HG02981 (cell line): Measurements from ENCODE around the gene FIGLA.
"Not testable (repeated sequence)": the region's sequence is repeated elsewhere in the genome, so short reads cannot be mapped to it uniquely, and the experiment has no call there.

Experiments
- ATAC-seq: cut with Tn5 transposase; IDR thresholded peaks from one replicate; pipeline ENCODE4 v1.9.1; 2021; ENCODE audit warnings: mild to moderate bottlenecking, moderate library complexity; ENCODE audit not compliant: unreplicated experiment

Gene FIGLA

DNA sequence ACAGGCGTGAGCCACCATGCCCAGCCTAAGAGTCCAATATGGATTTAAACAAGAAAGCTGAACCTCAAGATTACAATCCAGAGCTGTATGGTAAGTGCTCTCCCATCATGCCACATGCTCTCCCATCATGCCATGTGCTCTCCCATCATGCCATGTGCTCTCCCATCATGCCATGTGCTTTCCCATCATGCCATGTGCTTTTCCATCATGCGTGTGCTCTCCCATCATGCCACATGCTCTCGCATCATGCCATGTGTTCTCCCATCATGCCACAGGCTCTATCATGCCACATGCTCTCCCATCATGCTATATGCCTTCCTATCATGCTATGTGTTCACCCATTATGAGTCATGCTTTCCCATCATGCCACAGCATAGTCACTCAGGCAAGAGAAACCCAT, 43.2 kb downstream of the FIGLA start:
- no peak for ATAC-seq

DNA sequence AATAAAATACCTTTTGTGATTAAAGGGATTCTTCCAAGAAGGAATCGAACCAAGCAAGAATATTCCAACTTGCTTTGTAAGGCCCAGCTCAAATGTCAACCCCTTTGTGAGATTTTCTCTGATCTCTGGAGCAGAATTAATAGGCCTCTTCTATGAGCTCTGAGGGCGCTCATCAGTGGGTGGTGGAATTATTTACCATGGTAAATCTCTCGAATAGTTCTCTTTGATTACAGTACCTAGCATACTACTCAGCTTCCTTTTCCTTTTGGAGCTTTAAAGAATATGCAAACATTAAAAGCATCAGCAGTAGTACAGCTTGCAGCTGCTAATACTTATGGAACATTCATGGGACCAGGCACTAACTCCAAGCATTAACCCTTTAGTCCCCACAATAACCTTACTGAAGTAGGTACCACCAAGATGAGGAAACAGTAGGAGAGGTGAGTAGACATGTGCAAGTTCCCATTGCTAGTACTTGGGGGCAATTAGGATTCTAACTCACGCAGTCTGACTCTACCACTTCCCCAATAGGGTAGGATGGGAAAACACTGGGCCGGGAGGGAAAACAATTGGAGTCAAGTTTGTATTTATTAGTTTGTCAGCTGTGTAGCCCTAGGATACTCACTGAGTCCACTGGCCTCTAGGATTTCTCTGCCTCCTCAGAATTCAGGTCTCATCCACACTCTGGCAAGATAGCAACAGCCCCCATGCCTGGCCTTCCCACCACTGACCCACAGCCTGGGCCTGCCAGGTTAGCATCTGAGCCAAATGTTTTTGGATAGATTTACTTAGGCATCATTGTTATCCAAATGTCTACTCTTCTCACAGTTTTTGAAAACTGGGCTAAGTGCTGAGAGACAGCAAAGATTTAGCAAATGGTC, 44.1 kb downstream of the FIGLA start:
- ATAC-seq: no peak

DNA sequence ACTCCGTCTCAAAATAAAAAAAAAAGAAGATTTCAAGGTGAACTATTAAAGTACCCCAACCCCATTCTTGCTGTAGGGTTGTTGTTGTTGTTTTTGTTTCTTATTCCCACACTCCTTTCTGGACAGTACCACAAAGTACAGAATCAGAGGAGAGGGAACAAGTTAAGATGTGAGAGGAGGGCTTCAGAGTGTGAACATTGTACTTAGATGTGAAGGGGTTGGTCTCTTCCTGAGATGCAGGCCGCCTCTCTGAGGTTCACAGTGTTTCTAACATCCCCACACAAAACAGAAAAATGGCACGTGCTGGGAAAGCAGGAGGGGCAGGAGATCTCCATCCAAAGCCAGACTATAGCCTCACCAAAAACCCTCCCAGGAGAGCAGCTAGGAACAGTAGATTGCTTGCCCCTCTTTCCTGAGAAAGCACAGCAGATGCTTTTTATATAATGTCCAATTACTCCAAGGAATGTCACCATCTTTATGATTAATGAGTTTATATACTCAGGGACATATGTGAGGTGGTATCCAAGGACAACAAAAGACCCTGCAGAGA, 45.1 kb downstream of the FIGLA start:
- no peak for ATAC-seq

DNA sequence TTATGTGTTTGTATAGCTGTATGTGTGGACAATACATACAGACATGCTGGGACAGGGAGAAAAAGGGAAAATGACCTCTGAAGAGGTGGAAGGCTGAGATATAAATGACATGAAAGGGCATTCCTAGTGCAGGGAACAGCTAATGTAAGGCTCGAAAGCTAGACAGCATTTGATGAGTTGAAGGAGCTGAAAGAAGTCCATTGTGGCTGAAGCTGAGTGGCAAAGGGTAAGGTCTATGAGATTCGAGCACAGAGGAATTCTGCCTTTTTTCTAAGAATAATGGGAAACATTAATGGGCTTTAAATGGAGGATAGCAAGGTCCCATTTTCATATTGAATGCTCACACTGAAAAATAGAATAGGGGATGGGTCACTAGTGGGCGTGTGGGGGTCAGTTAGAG, 46.0 kb downstream of the FIGLA start:
- no peak for ATAC-seq

DNA sequence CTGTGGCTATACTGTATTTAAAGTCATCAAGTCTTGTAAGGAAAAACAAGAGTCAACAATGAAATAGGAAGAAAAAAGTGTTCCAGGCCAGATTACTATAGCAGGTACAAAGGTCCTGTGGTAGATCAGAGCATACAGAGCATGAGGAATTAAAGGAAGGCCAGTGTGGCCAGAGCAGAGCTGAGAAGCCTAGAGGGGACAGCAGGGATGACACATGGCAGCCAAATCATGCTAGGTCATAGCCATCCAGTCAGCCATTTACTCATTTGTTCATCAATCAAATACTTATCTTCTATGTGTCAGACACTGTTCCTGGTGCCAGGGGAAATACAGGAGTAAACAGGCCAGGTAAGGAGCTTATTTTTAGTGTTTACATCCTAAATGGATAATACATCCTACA, 46.8 kb downstream of the FIGLA start:
- no peak for ATAC-seq

DNA sequence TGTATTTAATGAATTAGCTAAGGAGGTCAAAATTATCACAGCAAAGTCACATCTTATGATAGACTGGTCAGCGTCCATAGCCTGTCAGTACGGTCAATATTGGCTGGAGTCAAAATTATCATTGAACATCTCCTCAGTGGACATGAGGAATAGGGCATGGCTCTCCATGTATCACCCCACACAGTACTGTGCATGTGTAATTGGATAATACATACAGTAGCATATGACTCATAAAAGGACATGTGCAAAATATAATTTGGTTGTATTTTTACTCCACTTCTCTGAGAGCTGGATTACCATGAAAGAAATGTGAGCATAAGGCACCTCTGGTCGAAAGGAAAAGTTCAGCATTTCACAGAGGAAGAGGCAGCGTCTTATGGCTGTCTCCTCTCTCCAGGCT, 47.4 kb downstream of the FIGLA start:
- no peak for ATAC-seq

DNA sequence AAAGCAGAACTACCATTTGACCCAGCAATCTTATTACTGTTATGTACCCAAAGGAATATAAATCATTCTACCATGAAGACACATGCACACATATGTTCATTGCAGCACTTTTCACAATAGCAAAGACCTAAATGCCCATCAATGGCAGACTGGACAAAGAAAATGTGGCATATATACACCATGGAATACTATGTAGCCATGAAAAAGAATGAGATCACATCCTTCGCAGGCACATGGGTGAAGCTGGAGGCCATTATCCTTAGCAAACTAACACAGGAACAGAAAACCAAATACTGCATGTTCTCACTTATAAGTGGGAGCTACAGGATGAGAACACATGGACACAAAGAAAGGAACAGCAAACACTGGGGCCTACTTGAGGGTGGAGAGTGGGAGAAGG, 51.0 kb downstream of the FIGLA start:
- not testable (repeated sequence) for ATAC-seq

DNA sequence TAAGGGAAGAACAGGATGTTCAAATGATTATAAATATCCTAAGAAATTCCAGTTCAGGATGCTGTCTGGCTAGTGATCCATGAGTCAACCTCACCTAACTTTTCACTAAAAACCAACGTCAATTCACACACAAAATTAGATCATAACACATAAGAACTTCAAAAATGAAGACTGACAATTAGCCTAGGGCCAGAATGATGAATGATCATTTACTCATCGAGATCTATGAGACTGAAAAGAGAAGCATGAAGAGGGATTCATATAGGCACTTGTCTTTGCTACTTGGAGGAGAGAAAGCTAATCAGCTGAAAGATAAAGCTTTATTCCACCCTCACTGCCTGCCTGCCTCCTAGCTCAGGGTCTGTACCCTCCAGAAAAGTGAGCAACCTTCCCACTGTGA, 52.3 kb downstream of the FIGLA start:
- ATAC-seq: no peak

DNA sequence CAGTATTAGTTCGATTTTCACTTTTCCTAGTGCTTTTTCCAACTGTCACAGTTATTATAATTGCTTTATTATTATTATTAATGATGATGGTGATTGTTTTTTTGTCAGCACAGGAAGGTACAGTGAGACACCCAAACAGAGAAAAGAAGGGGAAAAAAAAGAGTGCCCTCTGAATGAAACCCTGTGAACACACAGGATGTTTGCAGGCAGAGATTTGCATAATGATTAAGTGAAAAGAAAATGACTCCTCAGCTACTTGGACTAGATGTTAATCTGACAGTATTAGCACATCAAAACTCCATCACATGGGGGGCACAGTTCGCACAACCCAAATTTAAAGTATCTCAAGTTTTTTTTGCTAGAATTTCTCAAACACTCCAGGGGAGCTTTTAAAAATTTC, 55.4 kb downstream of the FIGLA start:
- no peak for ATAC-seq

DNA sequence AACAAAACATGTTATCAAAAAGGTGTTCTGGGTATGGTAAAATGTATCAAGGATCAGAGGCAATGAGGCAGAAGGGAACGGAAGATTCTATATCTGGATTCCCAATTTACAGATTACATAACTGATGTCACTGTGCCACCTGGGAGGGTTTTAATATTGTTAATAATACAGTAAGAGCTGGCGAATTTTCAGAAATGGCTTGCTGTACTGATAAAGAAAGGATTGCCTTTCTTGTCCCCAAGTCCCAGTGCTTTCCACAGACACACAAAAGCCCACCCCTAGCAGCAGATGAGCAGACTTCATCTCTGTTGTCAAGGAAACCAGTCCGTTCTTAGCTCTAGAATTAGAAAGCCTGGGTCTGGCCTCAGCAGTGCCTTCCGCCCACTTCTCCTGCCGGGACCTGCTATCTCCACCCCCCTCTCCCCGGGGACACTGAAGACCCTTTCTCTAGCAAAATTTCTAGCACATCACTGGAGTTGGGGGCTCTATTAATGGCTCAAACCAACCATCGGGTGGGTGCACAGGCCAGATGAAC, 56.7 kb downstream of the FIGLA start:
- ATAC-seq: no peak

DNA sequence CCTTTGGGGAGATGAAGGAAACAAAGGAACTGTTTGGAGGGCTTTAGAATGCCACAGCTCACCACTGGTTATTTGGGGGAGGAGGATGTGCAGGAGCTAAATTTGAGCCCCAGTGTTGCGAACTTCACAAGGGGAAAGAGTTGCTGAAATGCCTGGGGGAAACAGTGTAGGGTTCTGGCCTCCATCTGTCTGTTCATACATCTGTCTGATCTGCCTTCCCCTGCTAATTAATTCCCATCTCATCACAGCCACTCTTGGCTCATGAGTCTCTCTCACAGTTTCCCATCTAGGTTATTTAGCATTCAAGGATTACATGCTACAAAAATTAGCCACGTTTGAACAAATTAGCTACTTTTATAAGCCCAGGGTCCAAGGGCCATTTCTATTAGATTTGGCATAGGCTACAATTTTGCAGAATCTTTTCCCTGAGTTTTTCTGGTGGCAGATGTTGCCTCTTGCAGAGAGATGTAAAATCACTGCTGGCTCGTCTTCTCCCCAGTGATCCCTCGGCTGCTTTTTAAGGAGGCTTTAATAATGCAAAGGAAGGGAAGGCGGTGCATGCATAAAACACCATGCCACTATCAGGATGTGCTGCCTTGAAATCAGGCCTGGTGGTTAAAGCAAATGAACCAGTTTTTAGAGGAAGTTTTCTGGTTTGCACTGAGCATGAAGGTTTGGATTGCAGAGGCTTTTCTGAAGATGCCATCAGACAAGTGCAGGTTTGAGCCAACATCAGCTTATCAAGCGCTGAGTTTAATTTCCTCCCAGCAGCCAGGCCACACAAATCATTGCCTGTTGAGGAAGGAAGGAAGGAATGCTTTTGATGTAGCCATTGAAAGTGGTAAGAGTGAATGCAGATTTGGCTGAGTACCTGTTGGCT, 57.4 kb downstream of the FIGLA start:
- no peak for ATAC-seq

DNA sequence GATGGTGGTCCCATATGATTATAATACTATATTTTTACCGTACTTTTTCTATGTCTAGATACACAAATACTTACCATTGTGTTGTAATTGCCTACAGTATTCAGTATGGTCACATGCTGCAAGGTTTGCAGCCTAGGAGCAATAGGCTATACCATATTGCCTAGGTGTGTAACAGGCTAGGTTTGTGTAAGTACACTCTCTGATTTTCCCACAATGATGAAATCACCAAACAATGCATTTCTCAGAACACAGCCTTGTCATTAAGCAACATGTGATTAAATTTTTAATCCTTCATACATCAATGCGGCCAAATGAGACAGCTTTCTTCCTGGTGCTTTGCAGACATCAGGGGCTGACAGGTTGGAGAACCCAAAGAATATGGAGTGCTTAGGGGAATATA, 59.7 kb downstream of the FIGLA start:
- no peak for ATAC-seq

DNA sequence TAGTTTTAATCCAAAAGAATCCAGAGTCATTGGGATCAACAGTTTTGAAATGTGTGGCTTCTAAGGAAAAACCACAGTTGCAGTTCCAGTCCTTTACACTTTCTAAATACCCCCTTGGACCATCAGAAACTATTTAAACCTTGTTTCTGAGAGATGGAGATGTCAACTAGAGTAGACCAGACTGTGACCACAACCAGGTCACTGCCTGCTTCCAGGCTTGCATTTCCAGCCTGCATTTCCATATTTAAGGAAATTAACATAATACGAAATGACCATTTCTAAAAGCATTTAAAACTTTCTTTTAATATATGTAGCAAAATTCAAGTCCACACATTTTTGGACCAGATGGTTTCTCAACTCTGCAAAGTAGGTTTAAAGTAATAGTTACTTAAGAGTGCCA, 60.8 kb downstream of the FIGLA start:
- no peak for ATAC-seq

DNA sequence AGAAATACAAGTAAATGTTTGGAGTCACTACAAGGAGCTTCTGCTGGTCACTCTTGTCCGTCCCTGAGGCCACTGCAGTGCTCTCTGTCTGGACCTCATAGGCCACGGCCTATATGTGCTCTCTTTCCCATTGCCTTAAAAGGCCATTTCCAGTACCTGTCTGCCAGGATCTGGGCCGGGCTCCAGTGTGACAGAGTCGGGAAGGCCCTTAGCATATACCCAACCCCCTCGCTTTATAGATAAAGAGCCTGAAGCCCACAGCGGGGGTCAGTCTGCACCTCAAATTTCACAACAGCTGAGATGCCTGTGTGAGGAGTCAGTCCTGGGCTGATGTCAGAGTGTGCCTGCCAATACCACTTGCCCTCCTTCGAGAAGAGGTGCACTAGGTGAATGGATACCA, 62.3 kb downstream of the FIGLA start:
- ATAC-seq: no peak
